OCI-LY1 (cell line): ENCODE measurements around the gene KATNAL1.
A peak's percentile ranks its signal among the peaks of the same experiment; 100 is the strongest.
"Not testable (repeated sequence)": the region's sequence is repeated elsewhere in the genome, so short reads cannot be mapped to it uniquely, and the experiment has no call there.

Experiments
- H2AFZ ChIP-seq: fragments of 200-600 bp; sonication (generic), shearing (Covaris generic); 2 replicates; pipeline ENCODE4 v1.6.0; 2014; ENCODE audit warnings: antibody characterized with exemption, mild to moderate bottlenecking, low read length
- H3F3A ChIP-seq: fragments of 200-600 bp; sonication (generic), shearing (Covaris generic); 2 replicates; pipeline ENCODE4 v1.6.0; 2014; ENCODE audit warnings: mild to moderate bottlenecking, antibody characterized with exemption, low read length, moderate library complexity; ENCODE audit not compliant: insufficient read depth
- H3K27ac ChIP-seq: fragments of 200-600 bp; sonication (generic); 2 replicates; pipeline ENCODE4 v1.5.1; 2014; ENCODE audit warnings: low read length, mixed run types, mild to moderate bottlenecking, low read depth; ENCODE audit not compliant: poor library complexity, severe bottlenecking
- H3K27me3 ChIP-seq: fragments of 200-600 bp; sonication (generic); 2 replicates; pipeline ENCODE4 v1.6.0; 2014; ENCODE audit warnings: antibody characterized with exemption, mild to moderate bottlenecking, low read length, moderate library complexity; ENCODE audit not compliant: insufficient read depth
- H3K36me3 ChIP-seq: fragments of 200-600 bp; sonication (generic); 2 replicates; pipeline ENCODE4 v1.6.1; 2014; ENCODE audit warnings: mild to moderate bottlenecking, antibody characterized with exemption, low read length, moderate library complexity, mixed read lengths; ENCODE audit not compliant: insufficient read depth
- H3K4me1 ChIP-seq: fragments of 200-600 bp; sonication (generic); 2 replicates; pipeline ENCODE4 v1.5.1; 2014; ENCODE audit warnings: mild to moderate bottlenecking, low read length, moderate library complexity; ENCODE audit not compliant: insufficient read depth, severe bottlenecking
- H3K4me2 ChIP-seq: fragments of 200-600 bp; sonication (generic), shearing (Covaris generic); 2 replicates; pipeline ENCODE4 v1.6.1; 2014; ENCODE audit warnings: low read length
- H3K4me3 ChIP-seq: fragments of 200-600 bp; sonication (generic); 2 replicates; pipeline ENCODE4 v1.5.1; 2014; ENCODE audit warnings: low read length, low read depth, mild to moderate bottlenecking, mixed read lengths; ENCODE audit not compliant: poor library complexity, severe bottlenecking
- H3K79me2 ChIP-seq: fragments of 200-600 bp; shearing (Covaris generic); 2 replicates; pipeline ENCODE4 v1.6.1; 2016; ENCODE audit warnings: mixed run types, low read length, mixed read lengths; ENCODE audit not compliant: insufficient read depth
- H3K9ac ChIP-seq: fragments of 200-600 bp; sonication (generic), shearing (Covaris generic); 2 replicates; pipeline ENCODE4 v1.6.1; 2014; ENCODE audit warnings: mild to moderate bottlenecking, low read length, mixed read lengths
- H3K9me2 ChIP-seq: fragments of 200-600 bp; sonication (generic), shearing (Covaris generic); 2 replicates; pipeline ENCODE4 v1.6.1; 2014; ENCODE audit warnings: low read depth, mild to moderate bottlenecking, low read length, mixed read lengths
- H3K9me3 ChIP-seq: fragments of 200-600 bp; shearing (Covaris generic); 2 replicates; pipeline ENCODE4 v1.6.1; 2014; ENCODE audit warnings: low read length, mixed read lengths
- H4K20me1 ChIP-seq: fragments of 200-600 bp; sonication (generic), shearing (Covaris generic); 2 replicates; pipeline ENCODE4 v1.6.0; 2016; ENCODE audit warnings: mild to moderate bottlenecking, low read length; ENCODE audit not compliant: insufficient read depth
- EZH2 ChIP-seq: fragments of 200-600 bp; sonication (generic), shearing (Covaris generic); IDR thresholded peaks from 2 replicates; pipeline ENCODE4 v1.8.0; 2017; ENCODE audit warnings: borderline replicate concordance, mixed run types, mild to moderate bottlenecking, antibody characterized with exemption, low read length, moderate library complexity, mixed read lengths
- TF ChIP-seq, protein P1 (sequence below): fragments of 200-600 bp; sonication (generic), shearing (Covaris generic); IDR thresholded peaks from 2 replicates; pipeline ENCODE4 v1.5.1; 2017; ENCODE audit warnings: mild to moderate bottlenecking, antibody characterized with exemption, low read length, moderate library complexity, mixed read lengths

Gene KATNAL1

DNA sequence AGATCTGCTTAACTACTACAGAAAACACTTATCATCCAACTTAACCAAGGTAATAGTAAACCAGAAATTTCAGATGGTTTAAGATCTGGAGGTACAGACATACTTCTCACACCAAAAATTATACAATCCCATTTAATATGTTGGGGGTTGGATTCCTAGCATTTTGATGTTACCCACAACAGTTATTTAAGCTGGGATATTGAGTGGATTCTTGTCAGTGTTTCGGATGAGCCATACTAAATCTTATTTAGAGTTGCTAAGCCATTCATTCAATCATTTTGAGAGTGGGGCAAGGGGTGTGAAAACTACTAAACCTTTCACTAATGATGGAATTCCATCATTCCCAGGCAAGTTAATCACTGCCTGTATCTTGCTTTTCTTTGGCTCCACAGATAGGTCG is 40.6 kb downstream of the KATNAL1 start:
- Histone ChIP-seq H4K20me1 (no peaks in the 10 kb centered on the region), H3K9me3 (no peaks in the 10 kb centered on the region), H3K4me3 (no peak overlapping the region), H3K9me2 (no peaks in the 10 kb centered on the region), H3K27me3 (no peaks in the 10 kb centered on the region), H3K79me2 (0 out of 2 replicates have a peak, but pooled peaks cover 3% of the 10 kb centered on the region), H3K9ac (no peak overlapping the region), H2AFZ (no peak overlapping the region), H3K4me2 (no peak overlapping the region), H3K36me3 (no peaks in the 10 kb centered on the region), H3F3A (no peaks in the 10 kb centered on the region), H3K4me1 (no peaks in the 10 kb centered on the region), H3K27ac (no peak overlapping the region)
- TF ChIP-seq, protein P1, sequence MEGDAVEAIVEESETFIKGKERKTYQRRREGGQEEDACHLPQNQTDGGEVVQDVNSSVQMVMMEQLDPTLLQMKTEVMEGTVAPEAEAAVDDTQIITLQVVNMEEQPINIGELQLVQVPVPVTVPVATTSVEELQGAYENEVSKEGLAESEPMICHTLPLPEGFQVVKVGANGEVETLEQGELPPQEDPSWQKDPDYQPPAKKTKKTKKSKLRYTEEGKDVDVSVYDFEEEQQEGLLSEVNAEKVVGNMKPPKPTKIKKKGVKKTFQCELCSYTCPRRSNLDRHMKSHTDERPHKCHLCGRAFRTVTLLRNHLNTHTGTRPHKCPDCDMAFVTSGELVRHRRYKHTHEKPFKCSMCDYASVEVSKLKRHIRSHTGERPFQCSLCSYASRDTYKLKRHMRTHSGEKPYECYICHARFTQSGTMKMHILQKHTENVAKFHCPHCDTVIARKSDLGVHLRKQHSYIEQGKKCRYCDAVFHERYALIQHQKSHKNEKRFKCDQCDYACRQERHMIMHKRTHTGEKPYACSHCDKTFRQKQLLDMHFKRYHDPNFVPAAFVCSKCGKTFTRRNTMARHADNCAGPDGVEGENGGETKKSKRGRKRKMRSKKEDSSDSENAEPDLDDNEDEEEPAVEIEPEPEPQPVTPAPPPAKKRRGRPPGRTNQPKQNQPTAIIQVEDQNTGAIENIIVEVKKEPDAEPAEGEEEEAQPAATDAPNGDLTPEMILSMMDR = no peak
- TF ChIP-seq EZH2 = no peak

DNA sequence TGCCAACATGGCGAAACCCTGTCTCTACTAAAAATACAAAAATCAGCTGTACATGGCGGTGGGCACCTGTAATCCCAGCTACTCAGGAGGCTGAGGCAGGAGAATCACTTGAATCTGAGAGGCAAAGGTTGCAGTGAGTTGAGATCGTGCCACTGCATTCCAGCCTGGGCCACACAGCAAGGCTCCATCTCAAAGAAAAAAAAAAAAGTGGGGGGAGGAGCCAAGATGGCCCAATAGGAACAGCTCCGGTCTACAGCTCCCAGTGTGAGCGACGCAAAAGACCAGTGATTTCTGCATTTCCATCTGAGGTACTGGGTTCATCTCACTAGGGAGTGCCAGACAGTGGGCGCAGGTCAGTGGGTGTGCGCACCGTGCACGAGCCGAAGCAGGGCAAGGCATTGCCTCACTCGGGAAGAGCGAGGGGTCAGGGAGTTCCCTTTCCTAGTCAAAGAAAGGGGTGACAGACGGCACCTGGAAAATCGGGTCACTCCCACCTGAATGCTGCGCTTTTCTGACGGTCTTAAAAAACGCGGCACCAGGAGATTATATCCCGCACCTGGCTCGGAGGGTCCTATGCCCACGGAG is 48.1 kb downstream of the KATNAL1 start:
- H3K4me1 ChIP-seq = peaks cover 16% of the 10 kb centered on the region
- not testable (repeated sequence) for H3K27me3 ChIP-seq, H3F3A ChIP-seq, H3K27ac ChIP-seq, H3K36me3 ChIP-seq, H4K20me1 ChIP-seq, H3K9ac ChIP-seq, H2AFZ ChIP-seq, H3K9me2 ChIP-seq, H3K9me3 ChIP-seq, H3K4me3 ChIP-seq, H3K79me2 ChIP-seq, H3K4me2 ChIP-seq

DNA sequence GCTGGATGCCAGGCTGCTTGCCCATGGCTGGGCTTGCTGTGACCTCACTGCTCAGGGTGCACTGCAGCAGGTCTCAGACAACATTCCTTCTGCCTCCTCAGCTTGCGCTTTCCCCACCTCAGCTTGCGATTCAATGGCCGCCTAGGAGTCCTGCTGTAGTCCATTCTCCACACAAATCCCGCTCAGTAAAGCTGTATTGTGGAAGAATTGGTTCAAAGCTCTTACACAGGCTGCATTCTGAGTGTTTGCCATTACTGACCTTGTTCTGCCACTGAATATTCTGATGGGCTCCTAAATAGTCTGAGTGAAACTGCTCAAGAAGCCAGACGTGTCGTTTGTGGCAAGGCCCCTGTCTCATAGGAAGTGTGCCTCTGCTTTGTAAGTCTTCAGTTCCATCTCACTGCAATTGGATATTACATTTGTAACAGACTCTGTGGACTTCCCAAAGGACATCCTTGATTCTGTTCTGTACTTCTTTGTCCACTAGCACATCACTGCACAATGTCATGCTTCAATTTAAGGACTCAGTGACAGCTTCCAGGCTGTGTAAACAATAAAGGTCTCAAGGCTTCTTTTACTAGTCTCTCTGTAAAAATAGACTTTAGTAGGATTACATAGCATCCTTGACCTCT is 49.8 kb downstream of the KATNAL1 start:
- TF ChIP-seq, protein P1 = no peak
- TF ChIP-seq EZH2 = no peak
- H3K79me2 ChIP-seq = no peaks in the 10 kb centered on the region
- peaks cover 16% of the 10 kb centered on the region for H3K4me1 ChIP-seq
- no peak overlapping the region for H2AFZ ChIP-seq
- H4K20me1 ChIP-seq = no peaks in the 10 kb centered on the region
- H3K27me3 ChIP-seq = no peaks in the 10 kb centered on the region
- H3K4me3 ChIP-seq = no peak overlapping the region
- no peak overlapping the region; the same call in 1 of the 2 replicates for H3K4me2 ChIP-seq
- H3K36me3 ChIP-seq = no peaks in the 10 kb centered on the region
- peak overlapping the region; percentile 38 for H3K27ac ChIP-seq
- no peaks in the 10 kb centered on the region for H3F3A ChIP-seq
- no peak overlapping the region for H3K9ac ChIP-seq
- H3K9me2 ChIP-seq = no peaks in the 10 kb centered on the region
- H3K9me3 ChIP-seq = no peaks in the 10 kb centered on the region
